Cardiac fibroblast (primary cell): ENCODE measurements around the gene CD164.

Source experiments
- DNase-seq, 2 donors: peaks; one replicate each; pipeline versions ENCODE4 v3.0.0 to v3.0.0-alpha.2; 2010; ENCODE audit warnings: low read depth in 2 of 2
- H3K4me3 ChIP-seq, 2 donors: replicated peaks in 1 of 2; 1 replicate in 1 of 2; 2 replicates in 1 of 2; pipeline ENCODE4 v1.5.1; 2011; ENCODE audit warnings: low read depth in 2 of 2, low read length in 2 of 2, mild to moderate bottlenecking in 2 of 2, moderate library complexity in 1 of 2
- TF ChIP-seq, protein P1 (sequence below): IDR thresholded peaks from one replicate; pipeline ENCODE4 v1.5.1; 2011; ENCODE audit warnings: low read depth, mild to moderate bottlenecking, low read length, inconsistent platforms

Gene CD164

DNA sequence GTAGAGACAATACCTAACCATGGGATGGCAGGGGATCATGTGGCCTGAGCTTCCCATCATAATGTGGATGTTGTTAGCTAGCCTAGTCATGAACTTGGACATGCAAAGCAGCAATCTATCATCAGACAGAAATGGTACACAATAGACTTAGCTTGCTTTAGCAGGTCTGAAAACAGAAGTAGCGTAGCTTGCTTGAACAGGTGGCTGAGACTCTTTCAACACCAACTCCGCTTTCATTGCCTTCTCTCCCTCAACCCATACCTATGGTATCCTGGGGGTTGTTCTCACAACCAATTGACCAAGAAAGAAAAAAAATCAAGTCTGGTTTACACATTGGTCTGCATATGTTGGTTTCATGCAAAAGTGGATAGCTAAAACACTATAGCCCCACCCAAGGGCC, 23.0 kb downstream of the CD164 start:
- DNase-seq = no peak
- no peak overlapping the region for H3K4me3 ChIP-seq
- TF ChIP-seq, protein P1, sequence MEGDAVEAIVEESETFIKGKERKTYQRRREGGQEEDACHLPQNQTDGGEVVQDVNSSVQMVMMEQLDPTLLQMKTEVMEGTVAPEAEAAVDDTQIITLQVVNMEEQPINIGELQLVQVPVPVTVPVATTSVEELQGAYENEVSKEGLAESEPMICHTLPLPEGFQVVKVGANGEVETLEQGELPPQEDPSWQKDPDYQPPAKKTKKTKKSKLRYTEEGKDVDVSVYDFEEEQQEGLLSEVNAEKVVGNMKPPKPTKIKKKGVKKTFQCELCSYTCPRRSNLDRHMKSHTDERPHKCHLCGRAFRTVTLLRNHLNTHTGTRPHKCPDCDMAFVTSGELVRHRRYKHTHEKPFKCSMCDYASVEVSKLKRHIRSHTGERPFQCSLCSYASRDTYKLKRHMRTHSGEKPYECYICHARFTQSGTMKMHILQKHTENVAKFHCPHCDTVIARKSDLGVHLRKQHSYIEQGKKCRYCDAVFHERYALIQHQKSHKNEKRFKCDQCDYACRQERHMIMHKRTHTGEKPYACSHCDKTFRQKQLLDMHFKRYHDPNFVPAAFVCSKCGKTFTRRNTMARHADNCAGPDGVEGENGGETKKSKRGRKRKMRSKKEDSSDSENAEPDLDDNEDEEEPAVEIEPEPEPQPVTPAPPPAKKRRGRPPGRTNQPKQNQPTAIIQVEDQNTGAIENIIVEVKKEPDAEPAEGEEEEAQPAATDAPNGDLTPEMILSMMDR = no peak

DNA sequence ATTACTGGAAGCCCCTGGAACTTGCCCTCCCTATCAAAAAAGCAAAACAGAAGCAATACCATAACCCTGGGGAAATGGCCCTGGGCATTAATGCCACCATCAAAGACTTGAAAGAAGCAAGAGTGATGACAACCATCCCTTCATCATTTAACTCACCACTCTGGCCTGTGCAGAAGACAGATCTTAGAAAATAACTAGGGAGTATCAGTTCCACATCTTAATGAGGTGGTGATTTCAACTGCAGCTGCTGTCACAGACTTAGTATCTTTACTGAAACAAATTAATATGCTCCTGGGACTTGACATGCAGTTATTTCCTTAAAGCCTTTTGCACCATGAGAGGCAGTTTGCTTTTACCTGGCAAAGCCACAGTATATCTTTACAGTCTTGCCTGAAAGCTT, 24.1 kb downstream of the CD164 start:
- H3K4me3 ChIP-seq = no peak overlapping the region
- no peak for DNase-seq
- TF ChIP-seq, protein P1 = no peak

DNA sequence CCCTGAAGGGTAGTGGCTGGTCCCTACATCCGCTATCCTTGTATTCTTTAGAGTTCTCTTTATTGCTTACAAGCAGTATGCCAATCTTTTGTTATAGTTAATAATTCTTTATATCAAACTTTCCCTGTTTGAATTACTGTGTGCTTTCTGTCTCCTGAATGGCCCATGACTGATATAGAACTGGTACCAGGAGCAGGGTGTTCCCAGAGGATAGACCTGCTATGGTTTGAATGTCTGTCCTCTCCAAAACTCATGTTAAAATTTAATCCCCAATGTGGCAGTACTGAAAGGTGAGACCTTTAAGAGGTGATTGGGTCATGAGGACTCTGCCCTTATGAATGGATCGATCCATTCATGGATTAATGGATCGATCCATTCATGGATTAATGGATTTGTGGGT, 26.0 kb downstream of the CD164 start:
- no peak overlapping the region for H3K4me3 ChIP-seq
- TF ChIP-seq, protein P1 = no peak
- DNase-seq = no peak

DNA sequence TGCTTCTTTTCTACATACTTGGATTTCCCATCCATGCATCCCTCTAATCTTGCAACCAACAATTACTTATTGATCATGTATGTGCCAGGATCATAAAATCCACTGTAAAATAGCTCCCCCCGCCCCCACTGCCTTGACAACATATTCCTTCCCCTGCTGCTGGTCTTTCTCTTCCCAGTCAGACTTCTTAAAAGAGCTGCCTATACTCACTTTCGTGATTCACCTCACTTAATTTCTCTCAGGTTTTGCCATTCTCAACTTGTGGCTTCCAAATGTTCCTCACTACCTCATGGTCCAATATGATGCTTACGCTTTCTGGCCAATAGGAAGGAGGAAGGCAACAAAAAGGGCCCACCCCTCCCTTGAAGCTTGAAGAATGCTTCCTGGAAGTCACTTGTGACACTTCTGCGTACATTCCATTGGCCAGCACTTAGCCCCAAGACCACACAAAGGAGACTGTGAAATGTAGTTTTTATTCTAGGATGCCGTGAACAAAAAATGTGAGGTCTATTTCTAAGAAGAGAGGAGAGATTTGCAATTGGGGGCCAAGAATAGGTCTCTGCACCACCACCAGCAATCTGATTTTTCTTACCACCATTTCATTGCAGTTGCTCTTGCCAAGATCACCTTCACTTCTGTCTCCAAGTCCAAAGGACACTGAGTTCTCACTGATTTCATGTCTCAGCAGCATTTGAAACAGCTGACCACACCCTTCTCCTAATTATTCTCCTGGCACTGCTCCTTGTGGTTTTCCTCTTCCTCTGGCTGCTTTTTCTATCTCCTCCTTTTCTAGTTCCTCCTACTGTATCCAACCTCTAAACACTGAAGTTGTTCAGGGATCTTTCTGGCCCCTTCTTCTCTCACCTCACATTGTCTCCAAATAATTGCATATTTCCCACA, 30.8 kb downstream of the CD164 start:
- no peak overlapping the region for H3K4me3 ChIP-seq
- DNase-seq = peak; percentile 33 to 49
- TF ChIP-seq, protein P1 = no peak

DNA sequence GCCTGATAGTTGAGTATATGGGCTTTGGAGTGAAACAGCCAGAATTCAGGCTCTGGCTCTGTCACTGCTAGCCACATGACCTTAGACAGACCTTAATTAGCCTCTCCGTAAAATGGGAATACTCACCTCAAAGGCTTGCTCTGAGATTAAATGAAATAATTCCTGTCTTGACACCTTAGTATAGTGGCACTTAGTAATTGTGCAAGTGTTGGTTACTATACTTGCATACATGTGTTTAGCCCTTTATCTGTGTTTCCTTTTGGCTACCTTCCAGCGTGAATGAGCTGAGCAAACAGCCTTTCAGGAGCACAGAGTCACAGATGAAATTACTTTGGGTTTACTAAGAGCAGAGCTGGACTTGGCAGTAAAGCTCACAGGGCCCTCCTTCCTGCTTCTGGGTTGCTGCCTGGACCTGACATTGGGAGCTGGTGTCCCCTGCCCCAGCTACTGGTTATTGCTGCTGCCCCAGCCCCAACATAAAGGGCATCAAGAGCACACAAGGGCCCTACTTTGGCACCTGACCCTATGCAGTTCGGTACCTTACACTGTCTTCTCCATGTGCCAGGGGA, 32.8 kb downstream of the CD164 start:
- TF ChIP-seq, protein P1 = no peak

DNA sequence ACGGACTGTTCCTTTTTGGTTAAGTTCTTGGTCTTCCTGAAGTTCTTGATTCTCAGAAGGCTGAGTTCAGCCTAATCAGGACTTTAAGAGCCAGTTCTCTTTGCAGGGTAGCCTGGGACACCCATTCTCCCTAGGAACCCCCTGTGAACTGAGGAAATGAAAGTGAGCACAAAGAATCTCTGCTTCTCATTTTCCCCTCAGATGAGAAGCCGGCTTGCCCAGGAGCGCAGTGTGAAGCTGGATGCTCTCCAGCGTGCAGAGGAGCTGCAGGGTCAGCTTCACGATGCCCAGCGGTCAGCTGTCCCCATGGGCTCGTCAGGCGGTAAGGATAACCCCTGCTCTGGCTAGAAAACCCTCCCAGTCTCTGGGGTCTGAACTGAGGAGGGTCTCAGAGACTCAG, 34.0 kb downstream of the CD164 start:
- H3K4me3 ChIP-seq = no peak overlapping the region
- no peak for DNase-seq
- TF ChIP-seq, protein P1 = no peak

More for the DNA sequence above, 32.8 kb downstream of the CD164 start:
- DNase-seq = peak; percentile 85 to 95
- no peak overlapping the region for H3K4me3 ChIP-seq
